HG02678 (cell line): ENCODE data around the gene COL5A2.

Experiments used
- ATAC-seq: cut with Tn5 transposase; IDR thresholded peaks from one replicate; pipeline ENCODE4 v1.9.1; 2021; ENCODE audit warnings: mild to moderate bottlenecking, moderate library complexity; ENCODE audit not compliant: unreplicated experiment

Gene COL5A2

DNA sequence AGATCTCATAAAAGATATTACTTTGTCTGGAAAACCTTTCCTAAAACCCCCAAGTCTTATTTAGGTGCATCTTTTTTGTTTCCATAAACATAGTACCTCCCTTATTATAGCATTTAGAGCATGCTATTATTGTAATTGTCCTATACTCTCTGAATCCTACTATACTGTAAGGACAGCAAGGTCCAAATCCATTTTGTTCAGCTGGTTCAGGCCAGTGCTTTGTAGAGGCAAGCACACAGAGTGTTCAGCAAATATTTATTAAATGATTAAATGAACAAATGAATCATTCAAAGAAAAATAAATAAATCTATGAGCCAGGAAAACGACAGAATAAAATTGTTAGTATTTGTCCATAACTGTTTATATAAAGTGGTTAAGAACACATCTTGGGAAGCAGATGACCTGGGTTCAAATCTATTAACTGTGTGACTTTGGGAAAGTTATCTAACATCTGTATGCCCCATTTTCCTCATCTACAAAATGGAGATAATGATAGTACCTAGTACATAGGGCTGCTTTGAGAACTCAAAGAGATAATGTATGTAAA, 119.4 kb downstream of the COL5A2 start:
- no peak for ATAC-seq

DNA sequence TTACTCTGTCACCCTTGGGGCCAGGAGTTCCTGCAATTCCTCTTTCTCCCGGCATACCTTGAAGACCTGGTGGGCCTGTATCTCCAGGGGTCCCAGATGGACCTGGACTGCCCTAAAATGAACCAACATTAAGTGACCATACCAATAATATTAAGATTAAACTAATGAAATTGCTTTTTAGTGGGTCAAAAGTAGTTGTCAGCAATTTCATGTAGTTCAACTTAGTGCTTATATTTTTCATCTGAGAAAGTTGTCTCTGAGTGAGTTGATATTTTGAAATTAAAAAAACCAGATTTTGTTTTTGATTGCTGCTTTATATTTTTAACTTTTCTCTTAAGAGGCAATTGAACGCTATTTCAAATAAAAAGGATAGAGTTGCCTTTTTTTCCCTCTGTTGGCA, 122.2 kb downstream of the COL5A2 start:
- ATAC-seq = no peak

DNA sequence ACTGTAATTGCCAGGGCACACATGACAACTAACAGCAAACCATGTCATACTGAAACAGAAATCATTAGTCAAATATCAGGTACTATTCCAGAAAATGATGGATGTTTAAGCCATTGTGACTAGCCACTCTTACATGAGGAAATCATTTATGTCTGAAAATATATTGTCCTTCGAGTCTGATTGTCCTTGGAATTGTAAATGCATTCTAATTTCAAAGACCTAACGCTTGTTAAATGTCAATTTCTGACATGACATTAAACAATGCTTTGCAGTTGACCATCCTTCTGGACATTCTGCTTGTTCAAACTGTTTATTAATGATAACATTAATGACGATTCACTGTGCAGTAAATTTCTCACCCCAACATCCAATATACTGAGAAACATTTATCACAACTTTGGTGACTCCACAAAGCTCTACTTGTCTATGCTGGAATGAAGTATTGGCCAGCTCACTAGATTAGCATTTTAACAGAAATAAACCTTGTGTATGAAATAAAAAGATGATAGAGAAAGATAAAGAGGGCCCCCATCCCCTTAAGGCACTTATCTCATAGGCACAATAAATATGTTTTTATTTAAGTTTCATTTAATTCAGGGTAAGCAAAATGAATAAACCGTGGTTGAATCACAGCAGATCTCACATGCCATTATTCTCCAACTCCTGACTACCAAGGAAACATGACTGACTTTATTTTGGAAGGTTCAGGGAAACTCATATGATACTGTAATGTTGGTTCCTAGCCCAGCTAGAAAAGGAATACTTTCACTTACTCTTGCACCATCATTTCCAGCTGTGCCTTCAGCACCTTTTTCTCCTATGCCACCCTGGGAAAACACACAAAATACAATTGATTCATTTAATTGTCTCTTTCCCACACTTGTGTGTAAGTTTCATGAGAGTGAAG, 123.1 kb downstream of the COL5A2 start:
- no peak for ATAC-seq

DNA sequence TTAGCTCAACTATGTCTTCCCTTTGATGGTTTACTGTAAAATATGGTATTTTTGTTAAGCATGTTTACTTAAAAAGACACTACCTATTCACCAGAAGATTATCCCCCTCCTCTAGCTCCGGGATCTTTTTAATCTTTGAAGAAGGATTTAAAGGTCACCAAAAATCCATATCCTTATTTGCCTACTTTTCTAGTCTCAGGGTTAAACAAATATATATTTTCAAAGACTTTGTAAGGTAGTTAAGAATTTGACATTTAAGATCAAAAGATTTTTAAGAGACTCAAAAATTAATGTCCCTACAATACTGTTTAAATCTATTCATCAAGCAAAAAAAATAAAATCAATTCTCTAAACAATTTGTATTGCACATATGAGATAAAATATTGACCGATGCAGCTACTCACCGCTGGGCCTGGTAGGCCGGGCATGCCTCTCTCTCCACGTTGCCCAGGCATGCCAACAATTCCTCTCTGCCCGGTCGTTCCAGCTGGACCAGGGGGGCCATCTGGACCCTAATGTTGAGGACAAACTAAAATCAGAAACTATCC, 129.3 kb downstream of the COL5A2 start:
- ATAC-seq = no peak

DNA sequence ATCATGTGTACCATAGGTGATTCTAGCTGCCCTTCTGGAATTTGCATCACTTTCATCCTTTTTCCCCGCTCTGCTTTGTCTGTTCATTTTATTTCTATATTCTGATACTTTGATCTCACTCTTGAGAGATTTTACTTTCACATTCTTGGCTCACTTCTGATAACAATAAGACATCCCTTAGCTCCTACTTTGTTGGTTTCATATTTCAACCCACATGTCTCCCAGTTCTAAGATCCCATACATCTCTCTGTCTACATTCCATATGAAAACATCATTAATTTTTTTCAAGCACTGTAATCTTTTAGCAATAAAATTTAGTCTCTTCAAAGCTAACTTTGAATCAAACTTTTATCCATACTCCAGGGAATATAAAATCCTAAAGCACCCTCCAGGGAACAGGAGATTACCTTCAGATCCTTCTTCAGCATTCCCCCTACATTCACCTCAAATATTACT, 129.8 kb downstream of the COL5A2 start:
- no peak for ATAC-seq

DNA sequence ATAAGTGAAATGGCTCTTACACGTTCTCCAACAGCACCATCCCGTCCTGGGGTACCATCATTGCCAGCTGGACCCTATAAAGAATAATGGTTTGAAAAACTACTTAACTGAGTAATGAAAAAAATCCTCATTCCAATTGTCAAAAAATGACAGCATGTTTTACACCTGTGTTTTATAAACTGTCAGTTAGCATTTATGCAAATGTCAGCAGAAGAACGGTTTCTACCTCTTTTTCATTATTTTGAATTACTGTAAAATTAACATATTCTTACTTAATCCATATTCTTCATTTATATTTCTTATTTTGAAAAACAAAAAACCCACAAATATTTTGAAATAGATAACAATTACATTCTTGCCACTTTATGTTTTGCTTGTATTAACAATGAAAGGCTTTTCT, 131.4 kb downstream of the COL5A2 start:
- ATAC-seq = no peak

DNA sequence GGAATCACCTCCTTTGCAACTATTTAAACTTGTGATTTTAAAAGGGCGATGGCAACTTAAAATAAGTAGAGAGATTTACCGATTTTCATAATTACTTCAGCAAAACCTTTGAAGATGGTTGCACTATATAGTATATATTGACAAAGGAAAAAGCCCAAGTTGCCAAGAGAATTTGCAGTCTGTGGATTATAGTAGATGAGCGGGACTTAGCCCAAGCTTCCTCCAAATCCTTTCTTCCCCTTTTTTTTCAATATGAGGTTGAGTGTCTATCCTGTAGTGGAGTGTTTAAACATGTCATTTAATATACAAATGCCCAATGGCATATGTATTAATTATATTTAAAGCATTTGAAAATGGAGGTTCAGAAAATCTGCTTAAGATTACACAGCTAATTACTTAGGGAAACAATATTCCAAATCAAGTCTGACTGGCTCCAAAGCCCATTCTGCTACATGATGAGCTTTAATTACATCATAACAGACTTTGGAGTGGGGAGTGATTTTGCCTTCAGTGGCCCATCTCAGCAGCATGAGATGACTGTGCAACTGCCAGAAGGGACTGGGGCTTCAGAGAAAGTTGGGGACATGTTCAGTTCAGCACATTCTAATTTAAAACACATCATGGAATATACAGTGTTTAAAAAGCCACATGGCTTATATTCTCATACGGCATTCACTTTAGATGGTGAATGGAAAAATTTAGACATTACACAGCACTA, 132.2 kb downstream of the COL5A2 start:
- ATAC-seq = no peak

DNA sequence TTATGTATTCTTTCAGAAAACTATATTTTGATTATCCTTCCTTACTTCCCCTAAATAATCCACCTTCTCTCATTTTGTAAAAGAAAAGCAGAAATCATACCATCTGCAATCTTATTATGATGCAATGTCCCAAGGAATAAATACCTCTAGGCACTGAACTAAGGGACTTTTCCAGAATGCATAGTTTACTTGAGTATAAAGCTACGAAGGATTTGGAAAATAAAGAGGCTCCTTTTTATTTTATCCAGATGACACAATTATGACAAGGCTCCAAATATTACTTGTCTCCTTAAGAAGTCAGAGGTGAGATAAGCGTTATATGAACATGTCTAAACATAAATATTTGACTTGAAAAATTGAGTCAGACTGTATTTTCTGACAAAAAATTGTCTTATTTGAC, 133.2 kb downstream of the COL5A2 start:
- no peak for ATAC-seq

DNA sequence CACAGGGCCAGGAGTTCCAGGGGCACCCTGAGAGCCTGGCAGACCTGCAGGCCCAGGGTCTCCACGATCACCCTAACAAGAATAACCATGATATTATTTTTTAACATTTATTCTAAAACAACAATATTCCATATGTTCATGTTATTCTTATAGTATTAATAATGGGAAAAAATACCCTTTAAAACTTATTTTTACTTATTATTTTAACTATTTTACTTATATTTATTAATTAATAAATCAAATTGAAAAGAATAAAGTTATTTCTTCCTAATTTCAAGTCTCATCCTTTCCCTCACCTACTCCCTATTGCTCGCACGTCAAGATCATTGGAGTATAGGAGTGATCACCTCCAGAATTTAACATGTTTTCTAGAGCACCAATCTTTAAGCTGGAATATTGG, 133.7 kb downstream of the COL5A2 start:
- no peak for ATAC-seq

DNA sequence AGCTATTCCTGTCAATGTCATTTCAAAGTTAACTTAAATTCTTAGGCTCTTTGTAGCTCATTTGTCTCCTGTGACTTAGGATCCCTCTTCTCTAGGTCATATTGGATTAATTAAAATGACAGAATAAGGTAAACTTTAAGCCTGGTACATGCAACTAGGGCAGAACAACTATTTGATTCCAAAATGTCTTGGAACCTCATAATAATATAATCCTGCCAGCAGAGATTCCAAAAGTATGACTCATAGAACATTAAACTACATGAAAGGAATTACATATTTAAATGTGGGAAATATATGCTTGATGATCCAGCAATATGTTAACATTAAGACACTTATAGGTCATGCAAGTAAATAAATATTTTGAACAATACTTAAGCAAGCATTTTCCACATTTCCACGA, 142.0 kb downstream of the COL5A2 start:
- ATAC-seq = no peak

DNA sequence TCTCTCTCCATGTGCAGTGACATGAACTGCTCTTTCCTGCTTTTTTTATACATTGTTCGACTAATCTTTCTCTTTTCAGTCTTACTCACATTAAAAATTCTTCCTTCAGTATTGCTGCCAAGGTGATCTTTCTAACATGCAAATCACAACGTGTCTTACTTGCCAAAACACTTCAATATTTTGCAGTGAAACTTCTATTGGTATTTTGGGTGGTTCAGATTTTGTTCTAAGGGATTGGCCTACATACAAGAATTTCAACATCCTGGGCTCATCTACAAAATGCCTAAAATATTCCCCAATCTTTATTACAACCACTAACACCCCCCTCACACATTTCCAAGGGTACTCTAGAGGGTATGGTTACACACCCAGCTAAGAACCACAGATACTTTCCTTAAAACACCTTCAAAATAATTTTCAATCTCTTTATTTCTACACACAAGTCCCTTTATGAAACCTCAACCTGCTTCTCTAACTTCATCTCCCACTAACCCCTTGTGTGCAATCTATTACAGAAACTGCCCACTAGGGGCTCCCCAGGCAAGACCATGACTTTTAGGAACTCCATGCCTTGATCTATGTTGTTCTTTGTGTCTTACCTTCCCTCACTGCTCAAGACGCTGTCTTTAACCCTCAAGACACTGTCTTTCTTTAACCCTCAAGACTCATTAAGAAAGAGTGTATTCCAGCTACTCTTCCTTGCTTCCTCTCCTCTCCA, 154.5 kb downstream of the COL5A2 start:
- peak; percentile 63 for ATAC-seq

DNA sequence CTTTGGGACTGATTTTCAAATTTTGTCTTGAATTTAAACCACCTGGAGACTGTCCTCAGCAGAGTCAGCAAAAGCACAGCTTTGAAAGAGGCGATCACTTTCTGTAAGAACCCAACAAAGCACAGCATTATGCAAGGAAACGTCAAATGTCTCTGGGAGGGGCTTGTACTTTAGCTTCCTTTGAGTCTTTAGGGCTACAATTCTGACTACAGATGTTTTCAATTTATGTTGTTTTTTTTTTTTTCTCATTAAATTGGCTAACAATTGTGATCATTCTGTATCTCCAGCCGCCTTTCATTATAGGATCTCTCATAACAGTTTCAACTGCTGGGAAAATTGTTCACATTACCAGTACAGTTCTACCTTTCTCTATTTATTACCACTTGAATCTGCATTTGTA, 157.1 kb downstream of the COL5A2 start:
- no peak for ATAC-seq

DNA sequence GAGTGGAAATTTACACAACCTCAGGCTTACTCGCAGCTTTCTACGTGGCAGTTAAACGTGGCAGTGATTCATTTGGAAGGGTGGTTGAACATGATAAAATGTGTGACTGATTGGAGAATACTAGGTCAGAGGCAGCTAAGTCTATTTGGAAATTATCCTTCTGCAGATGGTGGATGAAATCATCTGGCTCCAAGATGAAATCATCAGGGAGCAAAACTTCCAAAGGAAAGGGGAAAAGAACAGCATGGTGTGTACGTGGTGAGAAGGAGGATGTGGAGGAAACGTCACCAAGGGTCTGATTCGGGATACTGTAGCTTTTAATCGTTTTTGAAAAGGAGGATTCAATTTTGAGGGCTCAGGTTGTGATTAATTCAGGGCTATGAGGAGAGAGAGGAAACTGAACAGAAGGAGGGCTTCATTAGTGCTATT, 157.5 kb downstream of the COL5A2 start:
- ATAC-seq = no peak

DNA sequence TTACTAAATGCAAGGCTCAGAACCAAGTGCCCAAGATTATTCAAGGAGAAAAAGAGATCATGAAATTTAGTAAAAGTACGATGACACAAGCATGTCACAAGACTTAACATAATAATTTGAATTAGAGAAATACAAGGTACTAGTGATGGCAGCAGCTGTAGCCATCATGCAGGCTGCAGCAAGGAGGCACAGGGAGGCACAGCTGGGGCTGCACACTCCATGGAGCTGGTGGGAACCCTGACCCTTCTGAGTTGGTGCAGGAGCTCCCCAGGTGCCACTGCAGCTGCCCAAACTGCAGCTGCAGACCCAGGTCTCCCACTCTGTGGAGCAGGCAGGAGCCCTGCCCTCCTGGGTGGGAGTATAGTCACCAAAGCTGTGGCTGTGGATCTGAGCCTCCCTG, 159.4 kb downstream of the COL5A2 start:
- no peak for ATAC-seq

DNA sequence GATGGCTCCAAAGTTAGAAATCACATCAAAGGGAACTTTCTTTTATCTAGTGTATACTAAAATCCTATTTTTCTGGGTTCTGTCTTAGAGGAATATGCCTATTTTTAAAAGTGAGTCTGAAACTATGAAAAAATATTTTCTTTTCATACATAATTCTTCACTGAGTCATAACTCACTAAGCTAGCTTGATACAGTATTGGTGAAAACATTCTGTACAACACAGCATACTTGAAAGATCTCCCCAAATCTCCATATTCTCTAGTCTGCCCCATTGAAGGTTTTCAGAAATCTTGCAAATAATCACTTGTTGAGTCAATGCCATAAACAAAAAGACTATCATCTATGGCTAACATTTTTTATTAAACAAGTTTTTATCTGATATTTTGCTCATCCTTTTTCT, 160.9 kb downstream of the COL5A2 start:
- no peak for ATAC-seq

DNA sequence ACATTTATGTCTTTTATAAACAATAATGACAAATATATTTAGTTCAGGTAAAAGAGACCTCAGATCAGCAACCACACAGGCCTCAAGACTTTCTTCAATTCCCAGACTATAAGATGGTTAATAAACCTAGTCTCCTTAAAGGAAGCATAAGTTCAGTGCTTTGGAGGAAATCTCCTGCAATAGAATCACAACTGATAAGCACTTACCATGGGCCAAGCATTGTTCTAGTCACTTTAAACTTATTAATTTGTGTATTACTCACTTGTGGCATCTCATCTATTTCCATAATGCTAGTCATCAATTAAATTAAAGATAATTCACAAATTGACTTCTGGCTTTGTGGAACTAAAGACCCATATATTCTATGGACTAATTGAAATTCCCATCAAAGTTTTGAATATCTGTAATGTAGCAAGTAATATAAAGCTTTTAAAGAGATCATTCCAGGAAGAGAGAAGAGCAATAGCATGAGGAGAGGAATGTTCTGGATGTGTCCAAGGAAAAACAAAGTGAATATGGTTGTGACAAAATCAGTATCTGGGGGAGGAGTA, 163.2 kb downstream of the COL5A2 start:
- no peak for ATAC-seq

DNA sequence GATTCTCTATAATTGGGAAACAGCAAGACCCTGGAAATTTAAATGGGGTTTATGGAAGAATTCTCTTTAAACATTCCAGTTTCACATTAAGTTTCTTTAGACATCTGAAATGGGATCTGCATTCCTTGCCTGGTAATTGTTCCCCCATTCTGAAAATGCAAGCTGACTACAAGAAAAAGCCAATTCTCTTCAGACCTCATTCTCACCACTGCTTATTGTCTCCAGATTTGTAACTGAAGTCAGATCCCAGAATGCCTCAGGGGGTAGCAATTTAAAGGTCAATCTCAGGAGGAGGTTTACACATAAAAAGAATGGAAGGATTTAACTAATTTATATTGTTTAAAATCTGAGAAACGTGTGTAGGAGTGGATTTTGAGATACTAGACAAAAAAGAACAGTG, 164.2 kb downstream of the COL5A2 start:
- ATAC-seq = no peak

DNA sequence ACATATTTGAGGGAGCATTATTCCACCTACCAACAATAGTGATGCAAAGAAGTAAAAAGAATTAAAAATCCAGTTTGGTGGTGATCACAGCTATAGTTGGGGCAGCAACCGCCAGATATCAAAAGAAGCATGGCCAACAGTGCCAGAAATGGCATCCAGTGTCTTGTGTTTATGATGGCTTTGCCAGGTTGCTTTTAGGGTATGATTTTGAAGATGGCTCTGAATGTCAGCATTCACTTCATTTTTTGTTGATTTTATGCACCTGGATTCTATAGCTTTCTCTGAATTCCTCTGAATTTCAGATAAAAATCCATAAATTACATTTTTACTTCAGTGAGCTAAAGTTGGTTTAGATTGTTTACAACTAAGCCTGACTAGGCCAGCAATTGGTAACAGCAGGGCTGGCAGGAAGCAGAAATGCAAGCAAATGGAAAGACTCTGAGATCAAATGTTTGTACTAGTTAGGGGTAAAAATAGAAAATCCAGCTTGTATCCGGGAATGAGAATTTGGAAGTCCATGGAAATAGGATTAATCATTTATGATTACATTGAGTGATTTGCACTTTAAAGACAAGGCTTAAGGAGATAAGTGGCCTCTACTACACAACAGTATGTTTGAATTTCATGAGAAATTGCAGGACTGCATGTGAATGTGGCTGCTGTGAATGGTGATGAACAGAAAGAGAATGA, 165.0 kb downstream of the COL5A2 start:
- no peak for ATAC-seq

DNA sequence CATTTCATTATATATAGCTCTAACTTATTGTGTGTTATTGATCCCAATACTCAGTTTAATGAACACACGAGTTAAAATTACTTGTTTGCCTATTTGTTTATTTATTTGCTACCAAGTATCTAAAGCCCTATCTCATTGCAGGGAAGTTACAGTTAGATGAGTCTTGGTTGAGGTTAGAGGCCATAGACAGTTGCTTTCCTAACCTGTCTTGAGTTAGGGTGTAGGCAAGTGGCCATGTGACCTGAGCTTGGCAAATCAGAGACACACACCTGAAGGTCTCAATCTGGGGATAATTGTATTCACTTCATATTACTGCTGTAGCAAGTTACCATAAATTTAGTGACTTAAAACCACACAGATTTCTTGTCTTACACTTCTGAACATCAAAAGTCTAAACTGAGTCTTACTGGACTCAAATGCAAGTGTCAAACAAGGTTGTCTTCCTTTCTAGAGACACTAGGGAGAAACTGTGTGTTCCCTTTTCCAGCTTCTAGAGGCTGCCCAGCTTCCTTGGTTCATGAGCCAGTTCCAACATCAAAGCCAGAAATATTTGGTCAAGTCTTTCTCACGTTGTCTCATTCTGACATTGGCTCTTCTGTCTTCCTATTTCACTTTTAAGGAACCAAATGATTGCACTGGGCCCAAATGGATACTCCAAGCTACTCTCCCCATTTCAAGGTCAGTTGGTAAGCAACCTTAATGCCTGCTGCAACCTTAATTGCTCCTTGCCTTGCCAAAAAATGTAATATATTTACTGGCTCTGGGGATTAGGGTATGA, 165.7 kb downstream of the COL5A2 start:
- ATAC-seq = no peak
